22Rv1 (cell line): ENCODE data around the gene LCN9.

Experiments
- H3K27ac ChIP-seq: fragments of 450-650 bp; 2 replicates; pipeline ENCODE4 v1.5.1; 2017
- CTCF ChIP-seq: fragments of 450-650 bp; IDR thresholded peaks from 2 replicates; pipeline ENCODE4 v1.5.1; 2017; ENCODE audit warnings: mild to moderate bottlenecking
- ZFX ChIP-seq: fragments of 450-650 bp; IDR thresholded peaks from 2 replicates; pipeline ENCODE4 v1.6.1; 2017; ENCODE audit warnings: antibody characterized with exemption, borderline replicate concordance

LCN9 gene

DNA sequence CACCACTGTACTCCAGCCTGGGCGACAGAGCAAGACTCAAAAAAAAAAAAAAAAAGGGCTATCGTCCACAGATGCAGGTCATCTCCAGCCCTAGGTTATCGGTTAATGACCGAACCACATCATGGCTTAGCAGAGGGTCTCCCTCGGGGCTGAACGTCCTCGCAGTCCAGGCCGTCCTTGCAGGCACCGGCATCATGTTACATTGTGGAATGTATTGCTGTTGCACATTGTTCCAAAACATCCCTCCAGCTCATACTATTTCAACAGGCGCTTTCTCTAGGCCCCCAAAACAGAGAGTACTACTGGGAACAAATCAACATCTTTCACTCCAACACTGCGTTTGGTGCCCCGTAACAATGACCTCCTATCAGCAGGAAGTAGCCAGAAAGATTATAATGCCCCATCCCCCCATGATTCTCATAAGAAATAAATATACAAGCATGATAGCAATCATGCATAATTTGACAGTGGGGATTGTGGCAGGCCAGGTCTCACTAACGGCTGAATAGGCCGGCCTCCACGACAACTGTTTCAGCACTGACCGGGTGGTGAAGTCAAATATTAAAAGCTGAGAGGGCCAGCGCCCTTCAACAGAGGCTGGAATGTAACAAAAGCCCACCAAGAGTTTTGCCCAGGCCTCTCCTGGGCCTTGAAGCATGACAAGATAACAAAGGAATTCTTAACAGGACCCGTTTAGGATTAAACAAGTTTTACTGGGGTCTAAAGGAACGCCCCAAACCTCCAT lies 1.1 kb upstream of the LCN9 start:
- TF ChIP-seq CTCF (no peak), ZFX (no peak)
- no peak overlapping the region for H3K27ac ChIP-seq

DNA sequence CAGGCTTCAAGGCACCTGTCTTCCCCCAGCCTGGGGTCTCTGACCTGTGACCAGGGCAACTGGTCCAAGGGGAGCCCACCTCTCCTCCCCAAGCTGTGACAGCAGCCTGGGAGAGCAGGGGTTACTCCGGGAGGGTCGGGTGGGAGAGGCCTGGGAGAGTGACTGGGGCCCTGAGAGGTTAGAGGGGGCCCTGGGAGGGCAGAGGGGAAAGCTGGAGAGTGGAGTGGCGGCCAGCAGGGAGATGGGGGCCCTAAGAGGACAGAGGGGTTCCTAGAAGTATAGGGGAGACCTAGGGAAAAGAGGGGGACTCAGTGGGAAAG lies 302 bp downstream of the LCN9 start:
- H3K27ac ChIP-seq = no peak overlapping the region
- no peak for TF ChIP-seq ZFX
- TF ChIP-seq CTCF = no peak

GRCh38 chr9:135663857-135664256 lies 748 bp downstream of the LCN9 start:
- H3K27ac ChIP-seq = no peak overlapping the region
- no peak for TF ChIP-seq ZFX
- TF ChIP-seq CTCF = no peak

DNA sequence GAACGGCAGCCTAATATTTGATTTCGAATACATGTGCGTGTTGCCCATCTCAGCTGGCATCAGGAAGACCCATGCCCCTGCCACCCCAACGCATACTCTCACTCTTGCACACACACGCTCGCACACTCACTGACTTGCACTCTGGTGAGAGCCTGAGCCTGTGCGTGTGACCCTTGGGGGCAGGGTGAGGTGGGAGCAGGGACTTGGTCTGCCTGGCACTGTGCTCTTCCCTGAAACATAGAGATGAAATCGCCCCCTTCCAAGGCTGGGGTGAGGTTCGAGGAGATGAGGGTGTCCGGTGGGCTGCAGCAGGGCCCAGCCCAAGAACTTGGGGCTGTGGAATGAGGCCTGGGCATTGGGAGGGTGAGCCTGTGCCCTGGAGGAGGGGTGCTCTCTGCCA lies 1.2 kb downstream of the LCN9 start:
- H3K27ac ChIP-seq = no peak overlapping the region
- no peak for TF ChIP-seq CTCF
- no peak for TF ChIP-seq ZFX

DNA sequence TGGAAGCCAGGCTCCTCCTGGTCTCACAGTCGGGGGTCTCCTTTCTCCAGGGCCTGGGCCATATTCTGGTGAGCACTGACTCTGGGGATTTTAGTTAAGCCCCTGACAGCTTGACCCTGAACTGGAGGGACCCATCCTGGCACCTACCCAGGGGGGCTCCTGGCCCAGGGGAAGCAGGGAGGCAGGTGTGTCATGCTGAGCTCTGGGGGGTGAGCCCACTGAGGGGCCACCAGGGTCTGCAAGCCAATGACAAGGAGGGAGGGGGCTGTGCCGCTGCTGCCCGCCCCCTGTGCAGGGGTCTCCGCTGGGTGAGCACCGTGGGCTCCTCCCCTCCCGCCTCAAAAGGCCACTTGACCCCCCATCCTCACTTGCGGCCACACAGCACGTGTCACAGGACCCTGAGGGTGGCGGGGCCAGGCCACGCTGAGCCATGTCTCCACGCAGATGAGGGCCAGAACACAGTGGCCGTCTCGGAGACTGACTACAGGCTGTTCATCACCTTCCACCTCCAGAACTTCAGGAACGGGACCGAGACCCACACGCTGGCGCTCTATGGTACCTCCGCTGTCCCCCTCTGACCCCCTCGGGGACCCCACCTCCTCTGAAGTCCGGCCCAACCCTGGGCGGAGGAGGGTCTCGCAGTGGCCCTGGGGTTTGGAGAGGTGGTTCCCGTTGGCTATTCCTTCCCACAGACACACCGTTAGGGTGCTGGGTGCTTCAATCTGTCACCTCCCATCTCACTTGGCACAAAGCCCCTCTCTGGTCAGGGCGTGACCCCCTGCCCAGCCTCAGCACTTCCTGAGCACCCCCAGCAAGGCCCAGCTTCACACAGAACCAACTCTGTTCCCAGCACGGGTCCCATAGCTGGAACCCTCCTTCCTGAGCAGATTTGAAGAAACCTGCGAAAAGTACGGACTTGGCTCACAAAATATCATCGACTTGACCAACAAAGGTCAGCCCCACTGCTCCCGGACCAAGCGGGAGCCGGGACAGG lies 2.0 kb downstream of the LCN9 start:
- TF ChIP-seq ZFX (no peak), CTCF (no peak)

GRCh38 chr9:135665795-135666189 lies 2.7 kb downstream of the LCN9 start:
- TF ChIP-seq CTCF = no peak
- no peak for TF ChIP-seq ZFX
- no peak overlapping the region for H3K27ac ChIP-seq

More for the DNA sequence above, 2.0 kb downstream of the LCN9 start:
- no peak overlapping the region for H3K27ac ChIP-seq
